Activated CD8-positive, alpha-beta memory T cell treated with anti-CD3 and anti-CD28 coated beads, Interleukin-2, amount 50 U/mL, for 1 hour (primary cell): ENCODE measurements around the gene KCNG1.

Source experiments
- DNase-seq: peaks from one replicate; pipeline ENCODE4 v3.0.0-alpha.2; 2020; ENCODE audit errors: extremely low read depth

The KCNG1 gene

DNA sequence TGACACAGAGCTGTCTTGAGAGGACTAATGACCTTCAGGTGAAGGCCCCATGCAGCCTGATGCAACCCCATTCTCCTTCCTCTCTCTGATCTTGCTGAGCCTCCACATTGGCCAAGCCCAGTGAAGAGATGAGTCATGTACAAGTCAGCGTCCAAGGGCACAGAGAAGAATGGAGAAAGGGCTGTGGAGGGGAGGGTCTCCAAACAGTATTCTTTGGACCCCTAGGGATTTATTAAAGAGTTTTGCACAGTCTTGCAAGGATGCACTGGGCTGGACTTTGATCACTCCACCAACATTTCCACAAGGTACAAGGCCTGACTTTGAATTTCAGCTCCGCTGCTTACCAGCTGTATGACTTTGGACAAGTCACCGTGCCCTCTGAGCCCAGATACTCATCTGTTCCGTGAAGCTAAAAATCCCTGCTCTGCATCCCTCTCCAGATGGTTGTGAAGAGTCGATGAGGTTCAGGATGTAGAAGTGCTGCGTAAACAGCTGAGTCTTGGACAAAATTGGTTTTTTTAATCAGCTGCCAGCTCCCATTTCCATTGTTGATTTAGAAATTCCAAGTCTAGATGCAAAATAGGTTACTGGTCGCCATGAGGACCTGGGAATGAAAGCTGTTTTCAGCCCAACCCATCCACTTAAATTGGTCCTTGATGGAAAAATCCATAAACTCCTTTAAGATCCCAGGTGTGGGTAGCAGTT, 14.1 kb upstream of the KCNG1 start:
- no peak for DNase-seq

DNA sequence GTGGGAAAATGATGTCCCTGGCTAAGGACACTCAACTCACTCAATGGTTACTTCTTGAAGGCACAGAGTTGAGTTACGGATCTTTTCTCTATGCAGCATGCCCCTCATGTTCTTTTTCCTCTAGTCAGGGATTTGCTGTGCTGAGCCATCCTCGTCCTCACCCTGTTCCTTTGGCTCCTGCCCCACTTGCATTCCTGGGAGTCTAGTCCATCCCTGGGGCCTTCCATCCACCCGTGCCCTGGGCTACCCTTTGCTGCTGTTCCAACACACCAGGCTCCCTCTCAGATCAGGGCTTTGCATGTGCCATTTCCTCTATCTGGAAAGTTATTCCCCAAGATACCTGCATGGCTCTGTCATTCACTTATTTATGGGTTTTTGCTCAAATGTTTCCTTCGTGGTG, 13.3 kb upstream of the KCNG1 start:
- DNase-seq: no peak

- no peak for DNase-seq
Observed at GRCh38 chr20:51034988-51035656, 12.2 kb upstream of the KCNG1 start.

GRCh38 chr20:51034476-51034875, 11.6 kb upstream of the KCNG1 start:
- DNase-seq: no peak

GRCh38 chr20:51029963-51030920, 7.3 kb upstream of the KCNG1 start:
- no peak for DNase-seq

GRCh38 chr20:51029556-51029955, 6.6 kb upstream of the KCNG1 start:
- no peak for DNase-seq

- DNase-seq: no peak
Observed at GRCh38 chr20:51028616-51029212, 5.8 kb upstream of the KCNG1 start.

DNA sequence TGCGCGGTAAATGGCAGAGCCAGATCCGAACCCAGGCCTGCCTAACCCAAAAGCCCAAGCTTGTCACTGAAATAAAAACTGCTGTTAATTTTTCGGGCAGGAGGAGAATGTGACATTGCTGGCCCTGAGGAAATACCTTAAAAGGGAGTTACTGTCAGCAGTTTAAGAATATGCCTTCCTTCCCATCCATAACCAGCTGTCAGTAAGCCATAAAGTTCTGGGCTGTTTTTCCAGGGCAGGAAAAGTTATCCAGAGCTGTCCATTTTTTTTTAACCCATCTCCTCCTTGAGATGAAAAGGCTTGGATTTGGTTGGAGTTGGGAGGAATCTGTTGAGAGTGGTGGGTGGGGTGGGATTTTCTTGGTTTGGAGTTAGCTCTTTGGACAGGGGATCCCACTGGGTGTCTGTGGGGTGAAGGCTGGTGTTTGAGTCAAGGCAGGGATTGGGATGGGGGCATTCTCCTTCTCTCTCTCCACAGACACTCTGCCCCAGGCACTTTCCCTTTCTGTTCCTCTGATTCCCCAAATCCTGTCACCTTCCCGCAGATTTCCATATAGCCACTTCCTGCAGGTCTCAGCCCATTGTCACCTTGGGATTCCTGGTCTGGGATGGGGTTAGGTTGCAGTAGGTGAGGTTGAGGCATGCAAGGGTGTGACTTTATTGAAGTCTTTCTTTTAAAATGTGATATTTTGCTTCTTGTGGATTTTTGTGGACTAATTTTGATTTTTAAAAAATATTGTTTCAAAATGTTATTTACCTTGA, 4.3 kb upstream of the KCNG1 start:
- DNase-seq: no peak

DNA sequence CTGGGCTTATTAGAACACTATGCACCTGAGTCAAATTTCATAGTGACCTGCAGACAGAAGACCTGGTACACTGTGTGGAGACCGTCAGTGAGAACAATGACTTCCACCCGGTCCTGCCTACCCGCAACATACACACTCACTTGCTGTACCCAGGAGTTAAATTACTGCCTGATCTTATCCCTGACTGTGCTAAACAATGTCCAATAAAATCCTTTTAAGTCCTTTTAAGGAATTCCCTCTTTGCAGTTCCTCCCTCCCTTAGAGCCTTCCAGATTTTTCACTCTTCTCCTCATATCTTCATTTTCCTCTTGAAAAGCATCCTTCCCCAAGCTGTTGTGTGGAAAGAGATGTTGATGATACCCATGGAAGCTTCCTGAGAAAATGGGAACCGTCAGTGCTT, 3.4 kb upstream of the KCNG1 start:
- DNase-seq: no peak

GRCh38 chr20:51024761-51025160, 1.9 kb upstream of the KCNG1 start:
- no peak for DNase-seq

DNA sequence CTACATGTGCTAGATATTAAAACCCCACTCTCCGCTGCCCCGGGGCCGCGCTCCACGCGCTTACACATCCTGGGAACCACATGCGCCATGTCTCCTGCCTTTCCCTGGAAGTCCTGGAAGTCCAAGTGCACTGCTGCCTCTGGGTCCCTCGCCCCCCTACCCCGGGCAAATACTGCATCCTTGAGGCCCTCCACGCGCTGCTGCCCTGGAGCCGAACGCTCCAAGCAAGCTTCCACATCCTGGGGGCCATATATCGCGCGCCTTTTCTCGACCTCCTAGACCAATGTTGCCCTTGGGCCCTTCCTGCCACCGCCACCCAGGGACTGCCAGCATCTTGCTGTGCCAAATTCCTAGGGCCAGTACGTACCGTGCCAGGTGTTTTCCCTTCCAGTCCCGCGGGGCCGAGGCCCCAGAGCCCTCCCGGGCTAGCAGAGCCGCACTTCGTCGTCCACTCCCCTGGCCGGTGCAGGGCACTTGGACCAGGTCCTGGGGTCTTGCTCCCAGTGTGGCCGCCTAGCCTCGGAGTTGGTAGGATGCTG, 779 bp upstream of the KCNG1 start:
- no peak for DNase-seq

- no peak for DNase-seq
Observed at GRCh38 chr20:51022227-51022802, 592 bp downstream of the KCNG1 start.

GRCh38 chr20:51021067-51022025, 1.6 kb downstream of the KCNG1 start:
- no peak for DNase-seq

DNA sequence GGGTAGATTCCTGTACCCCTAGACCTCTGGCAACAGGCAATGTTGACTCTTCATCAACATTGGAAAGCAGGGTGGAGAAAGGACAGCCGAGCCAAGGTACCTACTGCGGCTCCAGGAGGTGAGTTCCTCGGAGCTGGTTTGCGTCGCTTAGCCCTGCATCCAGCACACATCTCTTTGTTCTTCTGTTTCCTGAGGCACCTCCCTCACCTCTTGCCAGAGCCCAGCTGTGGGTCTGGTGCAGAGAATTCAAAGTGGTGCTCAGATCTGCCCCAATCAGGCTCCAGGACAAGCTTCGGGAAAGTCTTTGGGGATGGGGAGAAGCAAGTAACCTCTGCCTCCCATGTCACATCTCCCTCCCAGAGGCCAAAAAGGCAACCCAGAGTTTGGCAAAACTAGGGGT, 2.2 kb downstream of the KCNG1 start:
- DNase-seq: no peak

- DNase-seq: no peak
Observed at GRCh38 chr20:51019656-51020592, 3.0 kb downstream of the KCNG1 start.

DNA sequence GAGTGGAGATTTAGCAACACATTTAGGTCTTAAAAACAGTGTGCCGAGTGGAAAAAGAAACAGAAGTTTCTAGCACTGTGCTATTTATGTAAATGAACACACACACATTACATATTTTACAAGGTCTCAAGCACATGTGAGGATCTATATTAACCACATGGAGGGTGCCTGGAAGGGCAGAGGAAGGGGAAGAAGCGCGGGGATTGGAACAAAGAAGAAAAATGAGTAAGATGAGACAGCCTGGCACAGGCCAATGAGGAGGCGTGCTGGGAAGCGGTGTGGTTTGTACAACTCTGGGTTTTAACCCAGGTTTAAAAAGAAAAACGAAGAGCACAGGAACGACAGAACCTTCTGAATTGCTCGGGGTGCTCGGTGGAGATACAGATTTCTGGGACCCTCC, 5.7 kb downstream of the KCNG1 start:
- no peak for DNase-seq

DNA sequence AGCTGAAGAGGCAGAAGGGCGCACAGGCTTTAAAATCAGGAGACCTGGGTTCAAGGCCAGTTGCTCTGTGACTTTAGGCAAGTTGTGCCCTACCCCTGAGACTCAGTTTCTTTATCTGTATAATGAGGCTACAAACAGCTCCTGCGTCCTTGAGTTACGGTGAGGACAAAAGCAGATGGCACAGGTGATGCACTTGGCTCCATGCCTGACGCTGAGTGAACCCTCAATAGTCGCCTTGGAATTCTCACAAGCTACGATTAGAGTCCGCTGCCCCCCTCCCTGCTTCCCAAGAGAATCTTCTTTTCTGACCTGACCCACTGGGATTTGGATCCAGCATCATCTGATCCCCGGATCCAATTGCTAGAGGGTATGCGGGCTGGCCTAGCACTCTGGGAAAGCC, 6.4 kb downstream of the KCNG1 start:
- DNase-seq: no peak
